COLO668 (cell line): ENCODE data around the gene SSU72.
"Not testable (repeated sequence)": the region's sequence is repeated elsewhere in the genome, so short reads cannot be mapped to it uniquely, and the experiment has no call there.

Experiments
- DNase-seq: peaks from one replicate; lab custom pipeline; 2025; ENCODE audit not compliant: unreplicated experiment; lab: John Stamatoyannopoulos, UW

The SSU72 gene

DNA sequence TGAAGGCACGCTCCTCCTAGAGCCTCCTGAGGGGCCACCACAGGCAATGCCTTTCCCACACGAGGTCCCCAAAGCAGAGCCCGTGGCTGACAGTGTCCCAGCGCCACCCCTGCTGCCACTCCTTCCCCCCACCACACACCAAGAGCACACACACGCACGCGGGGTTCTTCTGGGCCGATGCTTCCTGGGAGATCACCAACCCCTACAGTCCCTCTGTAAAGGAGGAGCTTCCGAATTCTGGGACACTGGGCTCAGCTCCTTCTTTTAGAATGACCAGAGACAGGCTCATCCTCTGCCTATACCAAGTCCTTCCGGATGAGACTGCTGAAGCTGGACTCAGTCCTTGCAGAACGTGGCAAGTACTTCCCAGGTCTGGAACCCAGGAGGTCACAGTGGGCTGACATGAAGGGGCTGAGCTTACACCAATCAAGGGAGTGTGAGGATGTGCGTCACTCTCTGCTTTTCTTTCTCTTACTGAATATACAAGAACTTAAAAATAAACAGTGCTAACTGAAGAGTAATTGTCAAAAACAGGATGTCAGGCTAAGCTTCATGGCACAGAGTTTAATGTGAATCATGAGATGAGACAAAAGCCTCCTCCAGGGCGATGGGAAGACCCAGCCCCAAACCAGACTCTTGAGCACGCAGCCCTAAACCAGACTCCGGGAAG lies 12.7 kb downstream of the SSU72 start:
- no peak for DNase-seq

DNA sequence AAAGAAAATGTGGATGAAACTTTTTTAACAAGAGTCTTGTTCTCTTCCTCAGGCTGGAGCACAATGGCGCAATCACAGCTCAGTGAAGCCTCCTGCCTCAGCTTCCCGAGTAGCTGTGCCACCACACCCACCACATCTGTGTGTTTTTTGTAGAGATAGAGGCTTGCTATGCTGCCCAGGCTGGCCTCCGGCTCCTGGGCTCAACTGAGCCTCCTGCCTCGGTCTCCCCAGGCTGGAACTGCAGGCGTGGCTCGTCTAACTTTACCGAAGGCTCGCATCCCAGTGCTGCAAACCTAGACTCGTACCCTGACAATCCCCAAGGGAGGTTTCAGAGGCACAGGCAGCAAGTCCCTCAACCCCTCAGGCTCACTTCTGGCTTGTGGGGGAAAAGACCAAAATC lies 14.5 kb downstream of the SSU72 start:
- DNase-seq: no peak

DNA sequence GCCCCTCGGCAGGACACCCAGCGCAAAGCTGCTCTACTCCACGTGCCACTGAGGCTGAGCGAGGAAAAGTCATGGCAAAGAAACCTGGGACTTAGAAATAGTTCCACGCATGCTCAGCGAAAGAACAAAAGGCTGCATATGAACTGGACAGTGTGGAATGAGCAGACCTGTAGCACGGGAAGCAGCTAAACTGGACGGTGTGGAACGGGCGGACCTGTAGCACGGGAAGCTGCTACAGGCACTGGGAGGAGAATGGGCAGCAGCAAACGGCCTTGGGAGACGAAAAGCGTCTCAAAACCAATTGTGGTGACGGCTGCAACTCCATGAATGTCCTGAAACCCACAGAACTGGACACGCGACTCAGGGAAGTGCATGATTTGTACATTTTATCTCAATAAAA lies 15.6 kb downstream of the SSU72 start:
- DNase-seq: no peak

DNA sequence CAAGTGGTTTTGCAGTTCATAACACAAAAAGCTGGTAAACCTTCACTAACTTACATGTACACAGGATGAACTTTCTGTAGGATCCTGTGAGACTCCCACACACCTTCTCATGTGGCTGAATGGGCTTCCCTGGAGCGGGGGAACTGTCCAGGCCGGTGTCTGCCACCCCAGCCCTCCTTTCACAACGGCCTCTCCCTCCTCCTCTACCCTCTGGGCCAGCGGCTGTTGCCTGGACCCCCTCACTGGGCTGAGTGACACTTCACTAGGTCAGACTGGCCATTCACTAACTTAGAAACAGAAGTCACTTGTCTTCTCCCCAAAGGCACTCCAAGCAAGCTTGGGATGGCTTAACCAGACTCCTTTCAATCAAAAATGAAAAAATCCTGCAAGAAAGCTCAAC lies 16.1 kb downstream of the SSU72 start:
- no peak for DNase-seq

DNA sequence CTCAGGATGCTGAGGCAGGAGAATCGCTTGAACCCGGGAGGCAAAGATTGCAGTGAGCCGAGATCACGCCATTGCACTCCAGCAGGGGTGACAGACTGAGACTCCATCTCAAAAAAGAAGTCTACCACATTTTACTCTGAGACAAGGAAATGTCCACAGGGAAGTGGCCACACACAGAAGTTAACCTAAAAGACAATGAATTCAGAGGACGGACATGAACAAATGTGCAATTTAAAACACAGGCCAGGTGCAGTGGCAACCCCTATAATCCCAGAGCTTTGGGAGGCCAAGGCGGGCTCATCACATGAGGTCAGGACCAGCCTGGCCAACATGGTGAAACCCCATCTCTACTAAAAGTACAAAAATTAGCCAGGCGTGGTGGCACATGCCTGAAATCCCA lies 17.0 kb downstream of the SSU72 start:
- DNase-seq: not testable (repeated sequence)

DNA sequence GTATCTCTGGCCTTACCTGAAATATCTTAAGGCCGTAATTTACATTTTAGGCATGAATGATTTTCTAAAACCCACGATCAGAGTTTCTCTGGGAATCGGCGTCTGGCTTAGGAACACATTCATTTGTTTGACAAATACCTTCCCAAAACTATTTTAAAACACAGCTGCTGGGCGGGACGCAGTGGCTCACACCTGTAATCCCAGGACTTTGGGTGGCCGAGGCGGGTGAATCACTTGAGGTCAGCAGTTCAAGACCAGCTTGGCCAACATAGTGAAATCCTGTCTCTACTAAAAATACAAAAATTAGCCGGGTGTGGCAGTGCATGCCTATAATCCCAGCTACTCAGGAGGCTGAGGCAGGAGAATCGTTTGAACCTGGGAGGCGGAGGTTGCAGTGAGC lies 17.7 kb downstream of the SSU72 start:
- DNase-seq: not testable (repeated sequence)

DNA sequence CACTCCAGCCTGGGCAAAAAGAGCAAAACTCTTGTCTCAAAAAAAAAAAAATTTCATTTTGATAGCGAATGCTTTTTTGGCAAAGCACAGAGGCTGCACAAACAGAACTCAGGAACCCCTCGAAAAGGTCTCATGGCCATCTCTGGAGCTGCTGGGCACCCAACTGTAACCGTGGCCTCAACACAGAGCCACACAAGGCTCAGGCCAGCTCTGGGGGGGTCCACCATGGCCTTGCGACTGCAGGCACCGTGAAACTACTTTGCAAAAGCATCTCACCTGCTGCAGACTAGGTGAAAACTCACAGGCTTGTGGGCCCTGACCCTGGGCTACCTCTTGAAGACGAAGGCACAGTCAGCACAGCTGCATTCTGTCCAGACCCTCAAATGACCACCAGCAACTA lies 18.2 kb downstream of the SSU72 start:
- no peak for DNase-seq

DNA sequence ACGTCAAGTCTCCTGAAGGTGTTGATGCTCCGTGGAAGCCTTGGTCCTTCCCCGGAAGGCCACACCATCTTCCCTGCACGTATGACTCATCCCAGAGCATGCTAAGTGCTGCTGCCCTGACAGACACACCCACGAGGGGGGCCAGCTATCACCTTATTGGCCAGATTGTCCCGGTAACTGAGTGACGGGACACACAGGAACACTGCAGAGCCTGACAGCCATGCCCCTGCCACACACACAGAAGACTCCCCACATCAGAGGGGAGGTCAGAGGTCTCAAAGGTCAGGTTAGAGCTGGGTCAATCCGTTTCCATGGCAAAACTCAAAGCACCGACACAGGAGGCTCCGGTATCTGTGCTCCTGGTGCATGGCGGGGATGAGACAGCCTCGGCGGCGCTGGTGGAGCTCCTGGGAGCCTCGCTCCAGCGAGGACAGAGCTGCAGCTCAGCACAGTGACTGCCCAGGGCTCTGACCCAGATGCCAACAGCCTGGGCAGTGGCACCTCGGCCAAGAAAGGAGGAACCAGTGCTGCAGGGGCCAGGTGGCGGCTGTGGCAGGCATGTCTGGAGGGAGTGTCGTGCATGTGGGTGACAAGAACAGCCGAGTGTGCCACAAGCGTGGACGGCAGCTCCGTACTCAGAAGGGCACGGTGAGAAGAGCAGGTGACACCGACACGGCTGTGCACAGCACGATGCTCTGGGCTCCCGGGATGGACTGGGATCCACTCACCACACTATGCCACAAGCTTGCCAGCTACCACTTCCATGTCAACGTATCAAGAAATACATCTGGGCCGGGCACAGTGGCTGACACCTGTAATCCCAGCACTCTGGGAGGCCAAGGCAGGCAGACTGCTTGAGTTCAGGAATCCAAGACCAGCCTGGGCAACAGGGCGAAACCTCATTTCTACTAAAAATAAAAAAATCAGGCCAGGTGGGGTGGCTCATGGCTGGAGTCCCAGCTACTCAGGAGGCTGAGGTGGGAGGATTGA lies 19.4 kb downstream of the SSU72 start:
- DNase-seq: no peak

DNA sequence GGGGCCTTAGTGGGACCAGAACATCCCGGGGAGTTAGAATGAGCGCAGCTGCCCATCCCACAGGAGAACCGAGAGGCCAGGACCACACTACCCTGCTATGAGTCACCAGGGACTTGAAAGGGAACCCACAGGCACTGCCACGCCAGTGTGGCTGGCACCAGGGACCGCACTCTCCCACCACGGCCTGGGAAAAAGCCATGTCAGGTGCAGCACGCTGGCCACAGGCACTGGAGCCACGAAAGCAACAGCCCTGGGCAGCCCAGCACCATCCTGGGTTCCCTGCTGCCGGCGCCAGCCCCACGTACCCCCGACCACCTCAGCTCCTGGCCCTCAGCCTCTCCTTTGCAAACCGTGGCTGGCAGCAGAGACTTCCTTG lies 20.1 kb downstream of the SSU72 start:
- DNase-seq: no peak

DNA sequence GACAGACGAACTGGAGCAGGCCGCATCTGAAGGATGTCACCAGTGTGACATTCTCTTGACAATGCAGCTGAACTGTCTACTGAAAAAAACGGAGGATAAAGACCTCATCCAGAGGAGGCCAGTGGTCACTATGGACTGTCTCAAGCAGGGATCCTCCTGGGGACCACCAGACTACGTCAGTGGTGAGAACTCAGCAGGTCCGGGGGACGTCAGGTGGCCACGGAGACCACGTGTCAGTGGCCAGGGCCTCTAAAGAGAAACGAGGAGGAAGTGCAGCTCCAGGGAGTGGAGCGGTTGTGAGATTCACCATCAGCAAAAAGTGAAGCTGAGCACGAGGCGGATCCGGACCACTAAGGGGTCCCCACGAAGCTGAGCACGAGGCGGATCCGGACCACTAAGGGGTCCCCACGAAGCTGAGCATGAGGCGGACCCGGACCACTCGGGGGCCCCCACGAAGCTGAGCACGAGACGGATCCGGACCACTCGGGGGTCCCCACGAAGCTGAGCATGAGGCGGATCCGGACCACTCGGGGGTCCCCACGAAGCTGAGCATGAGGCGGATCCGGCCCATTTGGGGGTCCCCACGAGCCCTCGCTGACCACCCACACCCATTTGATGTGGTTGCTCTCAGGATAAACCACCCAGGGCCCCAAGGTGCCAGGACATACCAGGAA lies 20.7 kb downstream of the SSU72 start:
- DNase-seq: no peak

DNA sequence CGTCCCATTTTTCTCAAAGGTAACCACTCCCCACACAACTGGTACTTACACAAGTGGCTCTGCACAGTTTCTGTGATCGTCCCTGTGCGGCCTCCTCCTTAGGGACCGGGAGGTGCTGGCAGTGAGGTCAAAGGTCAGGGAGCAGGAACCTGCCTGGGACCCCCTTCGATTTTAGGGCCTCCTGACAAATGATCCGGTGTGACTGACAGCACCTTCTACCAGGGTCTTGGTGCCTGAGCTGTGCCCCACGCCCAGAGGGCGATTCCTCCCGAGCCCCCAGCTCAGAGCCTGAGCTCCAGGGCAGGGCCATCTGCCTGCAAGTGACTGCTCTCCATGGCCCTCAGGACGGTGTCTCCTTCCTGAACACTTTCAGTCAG lies 22.4 kb downstream of the SSU72 start:
- DNase-seq: no peak

DNA sequence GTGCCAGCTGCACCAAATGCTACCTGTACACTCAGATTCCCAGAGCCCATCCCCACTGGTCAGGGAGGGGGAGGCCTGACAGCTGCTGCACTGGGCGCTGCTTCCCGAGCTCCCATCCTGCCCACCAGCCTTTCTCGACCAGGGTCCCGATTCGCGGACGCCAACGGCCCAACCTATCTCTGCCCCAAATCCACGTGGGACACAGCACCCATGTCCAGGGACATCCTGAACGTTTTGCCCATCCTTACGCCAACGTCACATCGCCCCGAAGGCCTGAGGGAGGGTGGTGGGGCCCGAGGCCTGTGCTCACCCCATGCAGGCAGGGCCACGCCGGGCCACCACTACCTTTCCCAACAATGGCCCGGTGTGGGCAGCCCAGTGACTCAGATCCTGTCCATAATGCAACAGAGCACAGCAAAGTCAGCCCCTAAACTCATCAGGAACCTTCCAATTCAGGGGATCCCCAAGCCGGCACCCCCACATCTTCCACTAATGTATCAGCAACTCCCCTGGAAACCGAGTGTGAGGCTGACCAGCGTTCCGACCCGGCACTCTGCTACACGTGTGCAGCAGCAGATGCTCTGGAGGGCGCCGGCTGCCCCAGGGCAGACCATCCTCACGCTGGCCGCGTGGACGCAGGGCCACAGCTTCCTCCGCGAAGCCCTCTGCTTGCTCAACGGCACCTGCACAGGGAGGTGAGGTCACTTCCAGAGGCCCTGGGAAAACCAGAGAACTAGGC lies 23.0 kb downstream of the SSU72 start:
- peak; percentile 38 for DNase-seq

DNA sequence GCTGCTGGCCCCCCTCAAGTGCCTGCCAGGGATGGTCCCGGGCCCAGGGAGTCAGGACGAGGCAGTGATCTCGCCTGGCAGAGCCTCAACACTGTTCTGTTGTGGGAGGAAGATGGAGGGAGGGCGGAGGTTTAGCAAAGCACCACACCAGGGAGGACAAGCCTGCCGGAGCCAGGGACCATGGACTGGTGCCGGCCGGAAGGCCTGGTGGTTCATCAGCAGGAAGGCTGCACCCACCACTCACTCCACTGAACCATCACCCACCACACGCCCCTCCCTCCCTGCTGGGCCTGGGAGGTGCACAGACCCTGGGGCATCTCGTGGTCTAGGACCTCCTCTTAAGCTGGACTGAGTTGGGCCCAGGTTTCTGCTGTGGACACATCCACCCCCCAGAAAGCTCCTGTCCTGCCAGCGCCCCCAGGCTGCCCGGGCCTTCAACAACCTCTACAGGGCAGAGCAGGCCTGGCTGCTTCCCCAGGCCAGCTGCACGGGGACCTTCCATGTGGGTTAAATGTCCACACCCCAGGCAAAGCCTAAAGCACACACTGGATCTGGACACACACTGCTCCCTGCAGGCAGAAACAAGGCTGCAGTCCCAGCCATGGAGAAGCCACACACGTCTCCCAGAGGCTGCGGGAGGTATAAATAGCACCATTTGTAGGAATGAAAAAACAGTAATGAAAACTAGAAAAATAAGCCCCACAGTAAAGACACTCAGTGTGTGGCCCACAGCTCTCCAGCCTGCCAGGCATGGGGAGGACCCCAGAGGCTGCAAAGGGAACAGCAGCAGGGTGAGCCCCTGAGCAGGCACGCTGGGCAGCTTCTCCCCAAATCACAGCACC lies 23.9 kb downstream of the SSU72 start:
- DNase-seq: no peak

DNA sequence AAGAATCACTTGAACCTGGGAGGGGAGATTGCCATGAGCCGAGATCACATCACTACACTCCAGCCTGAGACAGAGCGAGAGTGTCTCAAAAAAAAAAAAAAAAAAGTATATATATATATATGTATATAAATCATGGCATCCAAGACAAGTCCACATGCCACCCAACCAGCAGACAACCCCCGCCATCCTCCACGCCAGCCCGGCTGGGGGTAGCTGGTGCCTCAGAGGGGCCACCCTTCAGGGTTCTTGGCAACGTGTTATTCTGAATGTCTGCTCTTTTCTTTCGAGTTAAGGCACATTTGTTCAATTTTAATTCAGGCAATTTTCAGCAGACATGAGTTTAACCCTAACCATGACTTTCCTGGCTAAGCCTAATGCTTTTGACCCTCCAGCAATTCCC lies 24.6 kb downstream of the SSU72 start:
- DNase-seq: no peak

DNA sequence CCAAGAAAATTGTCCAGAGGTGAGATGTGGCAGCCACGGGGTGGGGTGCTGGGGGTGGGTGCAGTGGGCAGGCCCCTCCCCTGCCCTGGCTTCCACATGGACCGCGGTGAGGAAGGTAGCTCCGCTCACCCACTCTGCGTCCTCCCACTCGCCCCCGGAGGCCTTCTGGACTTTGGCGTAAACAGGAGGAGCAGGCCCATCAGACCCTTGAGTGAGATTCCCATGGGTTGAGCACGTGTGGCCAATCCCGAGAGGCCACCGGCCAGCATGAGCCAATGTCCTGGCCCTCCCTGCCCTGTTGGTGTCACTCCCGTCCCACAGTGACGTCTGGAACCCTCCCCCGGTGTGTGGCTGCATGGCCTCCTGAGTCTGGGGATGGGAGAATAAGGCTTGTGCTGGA lies 26.1 kb downstream of the SSU72 start:
- DNase-seq: no peak

DNA sequence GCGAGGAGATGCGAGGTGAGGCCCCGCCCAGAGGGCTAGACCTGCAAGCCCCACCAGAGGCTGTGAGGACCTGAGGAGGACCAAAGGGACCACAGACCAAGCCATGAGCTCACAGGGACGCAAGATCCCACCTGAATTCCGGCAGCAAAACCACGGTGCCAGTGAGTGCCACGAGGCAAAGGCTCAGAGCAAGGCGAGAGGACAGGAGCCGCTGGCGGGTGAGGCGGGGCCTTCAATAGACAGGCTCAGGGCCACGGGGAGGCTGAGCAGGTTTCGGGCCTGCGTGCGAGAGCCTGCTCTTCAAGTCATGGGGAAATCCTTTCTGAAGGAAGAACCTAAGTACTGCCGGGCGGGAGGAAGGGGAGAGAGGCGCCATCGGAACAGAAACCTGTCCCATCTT lies 27.2 kb downstream of the SSU72 start:
- no peak for DNase-seq

DNA sequence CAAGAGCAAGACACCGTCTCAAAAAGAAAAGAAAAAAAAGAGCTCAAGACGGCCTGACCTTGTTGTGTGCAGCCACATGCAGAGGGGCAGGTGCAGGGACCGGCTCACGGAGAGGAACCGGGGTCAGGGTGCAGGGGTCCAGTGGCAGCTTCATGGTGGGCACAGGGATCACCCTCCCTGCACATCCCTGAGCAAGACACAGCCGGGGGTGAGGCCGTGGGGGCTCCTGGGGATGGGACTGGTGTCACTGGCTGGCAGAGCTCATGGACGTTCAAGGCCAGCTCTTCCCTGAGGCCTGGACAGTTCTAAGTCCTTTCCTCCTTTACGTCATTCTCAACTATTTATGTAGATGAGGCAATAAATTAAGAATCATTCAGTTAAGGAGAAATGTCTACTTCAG lies 27.7 kb downstream of the SSU72 start:
- no peak for DNase-seq

DNA sequence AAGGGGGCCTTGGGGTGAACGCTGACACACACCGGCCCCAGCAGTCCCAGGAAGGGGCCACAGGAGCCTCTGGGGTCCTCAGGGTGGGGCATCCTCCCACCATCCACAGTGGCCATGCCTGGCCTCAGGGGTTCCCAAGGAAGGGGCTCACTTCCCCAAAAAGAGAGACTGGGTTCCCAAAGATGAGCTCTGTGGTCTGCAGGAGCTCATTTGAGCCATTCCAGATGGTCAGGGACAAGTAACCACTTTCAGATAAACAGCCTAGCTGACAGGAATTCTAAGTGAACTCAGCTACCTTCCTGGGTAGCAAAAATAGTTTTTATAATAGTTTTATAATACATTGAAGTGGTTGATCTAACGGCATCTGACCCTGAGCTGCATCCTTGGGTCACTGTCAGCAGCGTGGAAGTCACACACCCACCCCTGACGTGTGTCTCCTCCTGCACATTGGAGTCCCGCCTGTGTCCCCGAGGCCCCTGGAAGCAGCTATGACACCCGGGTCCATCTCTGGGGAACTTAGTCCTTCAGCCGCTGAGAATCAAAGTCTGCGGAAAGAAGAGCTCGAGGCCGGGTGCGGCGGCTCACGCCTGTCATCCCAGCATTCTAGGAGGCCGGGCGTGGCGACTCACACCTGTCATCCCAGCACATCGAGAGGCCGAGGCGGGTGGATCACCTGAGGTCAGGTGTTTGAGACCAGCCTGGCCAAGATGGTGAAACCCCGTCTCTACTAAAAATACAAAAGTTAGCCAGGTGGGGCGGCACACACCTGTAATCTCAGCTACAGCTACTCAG lies 28.5 kb downstream of the SSU72 start:
- no peak for DNase-seq

DNA sequence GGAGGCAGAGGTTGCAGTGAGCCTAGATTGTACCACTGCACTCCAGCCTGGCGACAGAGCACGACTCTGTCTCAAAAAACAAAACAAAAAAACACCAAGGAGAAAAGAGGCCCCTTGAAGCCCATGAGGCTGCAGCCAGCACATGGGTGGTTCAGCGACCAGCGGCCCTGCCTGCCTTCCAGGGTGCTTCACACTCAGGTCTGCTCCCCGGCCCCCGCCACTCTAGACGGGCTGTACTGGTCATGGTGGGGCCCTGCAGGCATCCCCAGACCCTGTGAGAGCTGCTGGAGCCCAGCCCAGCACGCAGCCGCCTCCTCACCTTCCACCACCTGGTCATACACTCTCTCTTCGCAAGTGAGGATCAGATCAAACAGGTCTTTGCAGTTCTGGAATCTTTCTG lies 30.1 kb downstream of the SSU72 start:
- no peak for DNase-seq

DNA sequence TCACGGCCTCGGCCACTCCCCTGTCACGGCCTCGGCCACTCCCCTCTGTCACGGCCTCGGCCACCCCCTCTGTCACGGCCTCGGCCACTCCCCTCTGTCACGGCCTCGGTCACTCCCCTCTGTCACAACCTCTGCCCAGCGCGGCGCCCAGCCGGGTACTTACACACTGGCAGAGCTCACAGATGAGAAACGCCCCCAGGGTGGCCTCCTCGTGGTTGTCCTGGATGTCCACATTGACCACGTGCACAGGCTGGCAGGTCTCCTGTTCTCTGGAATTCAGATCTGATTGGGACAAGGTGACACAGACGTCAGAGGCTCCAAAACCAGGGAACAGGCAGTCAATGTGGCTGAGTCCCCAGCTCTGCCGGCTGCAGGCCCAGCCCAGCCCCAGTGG lies 31.0 kb downstream of the SSU72 start:
- no peak for DNase-seq
